Right kidney (tissue), 9 donors: ENCODE measurements around the gene UNK.

Experiments
- DNase-seq: peaks from one replicate; pipeline ENCODE4 v3.0.0-alpha.2; 2016
- long read RNA-seq, 8 donors: transcript quantifications; one replicate each; lab custom pipeline, GENCODE V29; 2026

The UNK gene, protein sequence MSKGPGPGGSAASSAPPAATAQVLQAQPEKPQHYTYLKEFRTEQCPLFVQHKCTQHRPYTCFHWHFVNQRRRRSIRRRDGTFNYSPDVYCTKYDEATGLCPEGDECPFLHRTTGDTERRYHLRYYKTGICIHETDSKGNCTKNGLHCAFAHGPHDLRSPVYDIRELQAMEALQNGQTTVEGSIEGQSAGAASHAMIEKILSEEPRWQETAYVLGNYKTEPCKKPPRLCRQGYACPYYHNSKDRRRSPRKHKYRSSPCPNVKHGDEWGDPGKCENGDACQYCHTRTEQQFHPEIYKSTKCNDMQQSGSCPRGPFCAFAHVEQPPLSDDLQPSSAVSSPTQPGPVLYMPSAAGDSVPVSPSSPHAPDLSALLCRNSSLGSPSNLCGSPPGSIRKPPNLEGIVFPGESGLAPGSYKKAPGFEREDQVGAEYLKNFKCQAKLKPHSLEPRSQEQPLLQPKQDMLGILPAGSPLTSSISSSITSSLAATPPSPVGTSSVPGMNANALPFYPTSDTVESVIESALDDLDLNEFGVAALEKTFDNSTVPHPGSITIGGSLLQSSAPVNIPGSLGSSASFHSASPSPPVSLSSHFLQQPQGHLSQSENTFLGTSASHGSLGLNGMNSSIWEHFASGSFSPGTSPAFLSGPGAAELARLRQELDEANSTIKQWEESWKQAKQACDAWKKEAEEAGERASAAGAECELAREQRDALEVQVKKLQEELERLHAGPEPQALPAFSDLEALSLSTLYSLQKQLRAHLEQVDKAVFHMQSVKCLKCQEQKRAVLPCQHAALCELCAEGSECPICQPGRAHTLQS
- long read RNA-seq, donor 1, partial matches to known transcripts = 6 of 9 reads
- long read RNA-seq, donor 1, other reads (novel, unspliced or antisense) = 0 of 9 reads
- long read RNA-seq, donor 2, partial matches to known transcripts = 0 of 4 reads
- long read RNA-seq, donor 2, other reads (novel, unspliced or antisense) = 0 of 4 reads
- long read RNA-seq, donor 3, partial matches to known transcripts = 13 of 13 reads
- long read RNA-seq, donor 3, other reads (novel, unspliced or antisense) = 0 of 13 reads
- long read RNA-seq, donor 4, partial matches to known transcripts = 0 of 2 reads
- long read RNA-seq, donor 4, other reads (novel, unspliced or antisense) = 0 of 2 reads
- long read RNA-seq, donor 5, partial matches to known transcripts = 0 of 1 reads
- long read RNA-seq, donor 5, other reads (novel, unspliced or antisense) = 0 of 1 reads
- long read RNA-seq, donor 6, partial matches to known transcripts = 0 of 5 reads
- long read RNA-seq, donor 6, other reads (novel, unspliced or antisense) = 0 of 5 reads
- long read RNA-seq, donor 7 = 0 reads
- long read RNA-seq, donor 8, partial matches to known transcripts = 6 of 42 reads
- long read RNA-seq, donor 8, other reads (novel, unspliced or antisense) = 34 of 42 reads

DNA sequence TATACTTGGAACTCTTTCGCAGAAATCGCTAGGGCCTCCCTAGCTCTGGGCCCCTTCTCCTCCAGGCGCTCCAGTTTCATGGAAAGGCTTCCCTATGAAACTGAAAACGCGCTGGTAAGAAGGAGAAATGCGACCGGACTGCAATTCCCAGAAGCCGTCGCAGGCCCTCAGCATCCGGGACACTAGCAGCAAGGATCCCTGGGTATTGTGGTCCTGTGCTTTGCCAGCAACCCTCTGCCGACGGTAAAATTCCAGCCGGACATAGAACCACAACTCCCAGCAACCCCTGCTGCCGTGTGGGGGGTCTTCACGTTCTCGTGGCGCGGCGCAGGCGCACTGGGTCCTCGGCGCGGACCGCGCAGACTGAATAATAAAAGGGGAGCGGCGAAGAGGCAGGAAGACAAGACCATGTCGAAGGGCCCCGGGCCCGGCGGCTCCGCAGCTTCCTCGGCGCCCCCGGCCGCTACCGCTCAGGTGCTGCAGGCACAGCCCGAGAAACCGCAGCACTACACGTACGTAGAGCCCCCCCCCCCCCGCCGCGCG, at the start of gene UNK:
Gene UNK, plus strand, starts transcription at position 334 of the 543 bp plus-strand sequence. Its CDS starts 75 bp downstream, at position 409.
- peak; percentile 100 for DNase-seq

DNA sequence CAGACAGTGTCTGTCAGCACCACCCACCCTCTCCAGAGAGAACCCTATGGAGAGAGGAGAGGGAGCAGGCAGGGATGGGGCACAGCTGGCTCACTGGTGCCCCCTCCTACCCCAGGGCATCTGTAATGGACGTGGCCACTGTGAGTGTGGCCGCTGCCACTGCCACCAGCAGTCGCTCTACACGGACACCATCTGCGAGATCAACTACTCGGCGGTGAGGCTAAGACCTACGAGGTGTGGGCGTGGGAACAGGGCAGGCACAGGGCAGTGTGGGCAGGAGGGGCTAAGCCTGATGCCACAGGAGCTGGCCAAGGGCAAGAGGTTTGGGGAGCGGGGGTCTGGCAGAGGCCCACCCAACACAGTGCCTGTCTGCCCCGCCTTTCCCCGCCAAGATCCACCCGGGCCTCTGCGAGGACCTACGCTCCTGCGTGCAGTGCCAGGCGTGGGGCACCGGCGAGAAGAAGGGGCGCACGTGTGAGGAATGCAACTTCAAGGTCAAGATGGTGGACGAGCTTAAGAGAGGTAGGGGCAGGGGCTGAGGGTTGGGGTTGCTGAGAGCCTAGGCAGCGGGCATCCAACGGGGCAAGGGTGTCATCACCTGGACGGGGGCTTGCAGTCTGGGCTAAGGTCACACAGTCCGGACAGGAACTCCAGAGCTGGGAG, 48.3 kb upstream of the UNK start:
- DNase-seq = no peak

DNA sequence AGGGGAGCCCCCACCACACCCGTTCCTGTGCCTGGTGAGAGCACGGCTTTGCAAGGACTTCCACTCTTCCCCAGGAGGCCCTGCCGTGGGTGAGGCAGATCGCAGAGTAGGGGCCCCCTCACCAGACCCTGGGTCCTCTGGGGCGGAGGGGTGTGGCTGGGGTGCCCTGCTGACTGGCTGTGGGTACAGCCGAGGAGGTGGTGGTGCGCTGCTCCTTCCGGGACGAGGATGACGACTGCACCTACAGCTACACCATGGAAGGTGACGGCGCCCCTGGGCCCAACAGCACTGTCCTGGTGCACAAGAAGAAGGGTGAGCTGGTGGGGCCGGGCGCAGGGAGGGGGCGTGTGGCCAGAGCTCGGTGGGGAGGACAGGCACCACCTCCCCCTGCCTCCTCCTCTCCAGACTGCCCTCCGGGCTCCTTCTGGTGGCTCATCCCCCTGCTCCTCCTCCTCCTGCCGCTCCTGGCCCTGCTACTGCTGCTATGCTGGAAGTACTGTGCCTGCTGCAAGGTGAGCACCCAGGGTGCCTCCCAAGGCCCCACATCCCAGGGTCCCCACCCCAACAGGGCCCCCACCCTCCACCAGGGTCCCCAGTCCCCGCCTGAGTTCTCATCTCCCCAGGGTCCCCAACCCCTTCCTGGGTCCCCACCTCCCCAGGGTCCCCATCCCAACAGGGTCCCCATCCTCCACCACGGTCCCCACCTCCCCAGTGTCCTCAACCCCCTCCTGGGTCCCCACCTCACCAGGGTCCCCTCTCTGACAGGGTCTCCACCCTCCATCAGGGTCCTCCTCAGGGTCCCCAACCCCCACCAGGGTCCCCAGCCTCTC, 47.3 kb upstream of the UNK start:
- DNase-seq = no peak

DNA sequence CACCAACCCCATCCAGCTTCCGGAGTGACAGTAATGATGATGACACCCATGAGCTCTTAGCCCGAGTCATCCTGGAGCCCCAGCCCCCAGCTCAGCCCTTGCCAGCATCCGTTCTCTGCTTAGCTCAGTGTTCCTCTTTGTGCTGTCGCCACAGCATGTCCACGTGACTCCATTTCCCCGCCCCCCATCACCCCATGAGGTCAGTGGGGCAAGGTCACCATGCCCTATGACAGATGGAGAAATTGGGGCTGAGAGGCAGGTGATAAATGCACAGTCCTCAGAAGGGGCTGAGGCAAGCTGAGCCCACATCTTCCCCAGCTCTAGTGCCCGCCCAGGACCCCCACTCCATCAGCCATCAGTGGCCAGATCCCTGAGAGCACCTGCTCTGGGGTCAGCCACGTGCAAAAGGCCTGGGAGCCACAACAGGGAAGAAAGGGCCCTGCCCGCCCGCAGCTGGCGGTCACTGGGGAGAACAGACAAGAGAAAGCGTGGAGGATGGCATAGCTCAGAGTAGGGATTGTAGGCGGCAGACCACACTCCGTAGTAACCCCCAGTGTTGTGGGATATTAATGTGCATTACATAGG, 46.3 kb upstream of the UNK start:
- no peak for DNase-seq

DNA sequence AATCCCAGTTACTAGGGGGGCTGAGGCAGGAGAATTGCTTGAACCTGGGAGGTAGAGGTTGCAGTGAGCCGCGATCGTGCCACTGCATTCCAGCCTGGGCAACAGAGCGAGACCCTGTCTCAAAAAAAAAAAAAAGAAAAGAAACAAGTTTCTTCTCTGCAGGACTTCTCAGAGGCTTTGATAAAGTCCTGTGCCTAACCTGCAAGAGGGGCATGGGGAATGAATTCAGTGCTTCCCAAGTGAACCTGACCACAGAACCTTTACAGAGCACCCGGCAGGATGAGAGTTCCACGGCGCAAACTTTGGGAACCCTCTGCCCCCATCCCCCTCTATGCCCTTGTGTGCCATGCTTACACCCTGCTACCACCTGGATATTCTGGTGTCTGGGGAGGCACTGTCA, 45.4 kb upstream of the UNK start:
- no peak for DNase-seq

DNA sequence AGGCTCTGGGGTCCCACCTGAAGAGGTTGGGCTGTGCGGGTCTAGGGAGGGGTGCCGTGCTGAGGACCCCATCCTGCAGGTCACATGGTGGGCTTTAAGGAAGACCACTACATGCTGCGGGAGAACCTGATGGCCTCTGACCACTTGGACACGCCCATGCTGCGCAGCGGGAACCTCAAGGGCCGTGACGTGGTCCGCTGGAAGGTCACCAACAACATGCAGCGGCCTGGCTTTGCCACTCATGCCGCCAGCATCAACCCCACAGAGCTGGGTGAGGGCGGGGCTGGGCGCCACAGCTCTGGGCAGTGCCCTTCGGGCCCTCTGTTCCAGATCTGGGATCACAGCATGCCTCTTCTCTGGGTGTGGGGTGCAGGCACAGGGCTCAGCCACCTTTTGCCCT, 44.8 kb upstream of the UNK start:
- no peak for DNase-seq

DNA sequence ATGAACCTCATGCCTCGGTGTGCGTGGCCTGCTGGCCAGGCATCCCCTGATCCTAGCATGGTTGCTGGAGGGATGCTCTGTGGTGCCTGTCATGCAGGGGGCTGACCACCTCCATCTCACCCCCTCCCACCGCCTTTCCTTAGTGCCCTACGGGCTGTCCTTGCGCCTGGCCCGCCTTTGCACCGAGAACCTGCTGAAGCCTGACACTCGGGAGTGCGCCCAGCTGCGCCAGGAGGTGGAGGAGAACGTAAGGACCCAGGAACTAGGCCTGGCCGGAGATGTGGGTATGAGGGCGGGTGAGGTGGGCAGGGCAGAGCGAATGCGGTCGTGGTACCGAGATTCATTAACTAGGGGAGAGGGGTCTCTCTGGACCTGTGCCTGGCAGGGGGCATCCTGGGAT, 44.4 kb upstream of the UNK start:
- DNase-seq = no peak

DNA sequence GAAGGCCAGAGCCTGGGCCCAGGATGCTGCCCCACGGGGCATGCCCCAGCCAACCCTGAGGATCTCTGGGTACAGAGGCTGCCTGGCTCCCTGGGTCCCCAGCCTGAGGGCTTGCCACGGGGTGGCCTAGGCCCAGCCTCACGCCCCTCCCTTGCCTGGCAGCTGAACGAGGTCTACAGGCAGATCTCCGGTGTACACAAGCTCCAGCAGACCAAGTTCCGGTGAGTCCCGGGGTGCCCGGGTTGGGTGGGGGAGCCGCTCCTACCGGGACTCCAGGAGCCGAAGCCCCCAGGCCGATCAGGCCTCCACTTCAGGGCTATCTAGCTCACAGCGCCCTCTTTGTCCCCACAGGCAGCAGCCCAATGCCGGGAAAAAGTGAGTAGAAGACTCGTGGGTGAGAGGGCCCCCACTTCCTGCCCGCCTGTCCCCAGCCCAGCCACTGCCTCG, 44.0 kb upstream of the UNK start:
- DNase-seq = no peak

DNA sequence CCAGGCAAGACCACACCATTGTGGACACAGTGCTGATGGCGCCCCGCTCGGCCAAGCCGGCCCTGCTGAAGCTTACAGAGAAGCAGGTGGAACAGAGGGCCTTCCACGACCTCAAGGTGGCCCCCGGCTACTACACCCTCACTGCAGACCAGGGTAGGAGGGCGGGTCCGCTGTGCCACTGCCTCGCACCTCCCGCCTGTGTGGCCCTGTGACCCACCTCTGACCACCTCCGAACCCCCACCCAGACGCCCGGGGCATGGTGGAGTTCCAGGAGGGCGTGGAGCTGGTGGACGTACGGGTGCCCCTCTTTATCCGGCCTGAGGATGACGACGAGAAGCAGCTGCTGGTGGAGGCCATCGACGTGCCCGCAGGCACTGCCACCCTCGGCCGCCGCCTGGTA, 42.3 kb upstream of the UNK start:
- DNase-seq = no peak

DNA sequence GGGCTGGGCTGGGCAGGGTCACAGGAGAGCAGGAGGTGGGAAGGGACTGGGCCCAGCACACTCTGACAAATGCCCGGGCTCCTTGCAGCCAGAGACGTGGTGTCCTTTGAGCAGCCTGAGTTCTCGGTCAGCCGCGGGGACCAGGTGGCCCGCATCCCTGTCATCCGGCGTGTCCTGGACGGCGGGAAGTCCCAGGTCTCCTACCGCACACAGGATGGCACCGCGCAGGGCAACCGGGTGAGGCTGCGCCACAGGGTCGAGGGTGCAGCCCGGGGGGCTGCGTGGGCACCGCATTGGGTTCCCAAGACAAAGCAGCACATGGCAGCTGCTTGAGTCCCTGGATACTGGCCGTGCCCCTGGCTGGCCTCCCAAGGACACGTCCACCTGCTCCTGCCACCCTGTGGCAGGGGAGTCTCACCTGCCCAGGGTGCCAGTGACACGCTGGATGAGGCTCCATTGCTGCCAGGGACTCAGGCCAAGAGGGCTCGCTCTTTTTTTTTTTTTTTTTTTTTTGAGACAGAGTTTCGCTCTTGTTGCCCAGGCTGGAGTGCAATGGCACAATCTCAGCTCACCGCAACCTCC, 40.9 kb upstream of the UNK start:
- no peak for DNase-seq

DNA sequence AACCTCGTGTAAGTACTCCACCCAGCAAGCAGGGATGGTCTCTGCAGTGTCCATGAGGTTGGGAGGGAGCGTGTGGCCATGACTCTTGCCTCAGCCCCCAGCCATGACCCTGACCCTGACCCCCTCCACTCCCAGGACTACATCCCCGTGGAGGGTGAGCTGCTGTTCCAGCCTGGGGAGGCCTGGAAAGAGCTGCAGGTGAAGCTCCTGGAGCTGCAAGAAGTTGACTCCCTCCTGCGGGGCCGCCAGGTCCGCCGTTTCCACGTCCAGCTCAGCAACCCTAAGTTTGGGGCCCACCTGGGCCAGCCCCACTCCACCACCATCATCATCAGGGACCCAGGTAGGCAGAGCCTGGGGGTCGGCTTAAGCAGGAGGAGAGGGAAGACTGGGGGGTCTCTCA, 35.9 kb upstream of the UNK start:
- no peak for DNase-seq

DNA sequence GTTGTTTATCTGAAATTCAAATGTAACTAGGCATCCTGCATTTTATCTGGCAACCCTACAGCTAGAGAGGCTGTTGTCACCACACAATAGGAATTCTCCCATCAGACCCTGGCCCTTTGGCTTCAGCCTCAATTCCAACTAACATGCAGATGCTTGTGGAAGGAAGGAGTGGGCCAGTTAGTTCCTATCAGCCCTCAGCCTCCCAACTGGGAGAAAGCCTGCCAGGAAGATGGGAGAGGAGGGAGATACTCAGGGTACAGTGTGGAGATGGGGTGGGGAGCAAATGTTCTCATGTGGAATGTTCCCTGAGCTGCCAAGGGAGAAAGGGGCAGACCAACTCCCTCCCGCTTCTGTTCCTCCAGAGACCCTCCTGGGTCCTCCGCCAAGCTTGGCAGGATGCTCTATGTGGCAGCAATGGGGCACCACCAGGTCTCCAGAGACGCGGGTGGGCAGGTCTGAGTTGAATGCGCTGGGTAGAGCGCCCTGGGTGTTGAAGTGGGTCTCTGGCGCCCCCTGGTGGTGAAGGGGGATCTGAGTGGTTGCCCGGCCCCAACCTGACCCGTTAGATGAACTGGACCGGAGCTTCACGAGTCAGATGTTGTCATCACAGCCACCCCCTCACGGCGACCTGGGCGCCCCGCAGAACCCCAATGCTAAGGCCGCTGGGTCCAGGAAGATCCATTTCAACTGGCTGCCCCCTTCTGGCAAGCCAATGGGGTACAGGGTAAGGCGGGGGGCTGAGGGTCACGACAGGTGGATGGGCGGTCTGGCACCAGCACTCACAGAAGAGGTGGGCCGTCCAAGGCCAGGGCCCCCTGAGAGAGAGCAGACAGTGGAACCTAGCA, 34.8 kb upstream of the UNK start:
- peak; percentile 62 for DNase-seq

DNA sequence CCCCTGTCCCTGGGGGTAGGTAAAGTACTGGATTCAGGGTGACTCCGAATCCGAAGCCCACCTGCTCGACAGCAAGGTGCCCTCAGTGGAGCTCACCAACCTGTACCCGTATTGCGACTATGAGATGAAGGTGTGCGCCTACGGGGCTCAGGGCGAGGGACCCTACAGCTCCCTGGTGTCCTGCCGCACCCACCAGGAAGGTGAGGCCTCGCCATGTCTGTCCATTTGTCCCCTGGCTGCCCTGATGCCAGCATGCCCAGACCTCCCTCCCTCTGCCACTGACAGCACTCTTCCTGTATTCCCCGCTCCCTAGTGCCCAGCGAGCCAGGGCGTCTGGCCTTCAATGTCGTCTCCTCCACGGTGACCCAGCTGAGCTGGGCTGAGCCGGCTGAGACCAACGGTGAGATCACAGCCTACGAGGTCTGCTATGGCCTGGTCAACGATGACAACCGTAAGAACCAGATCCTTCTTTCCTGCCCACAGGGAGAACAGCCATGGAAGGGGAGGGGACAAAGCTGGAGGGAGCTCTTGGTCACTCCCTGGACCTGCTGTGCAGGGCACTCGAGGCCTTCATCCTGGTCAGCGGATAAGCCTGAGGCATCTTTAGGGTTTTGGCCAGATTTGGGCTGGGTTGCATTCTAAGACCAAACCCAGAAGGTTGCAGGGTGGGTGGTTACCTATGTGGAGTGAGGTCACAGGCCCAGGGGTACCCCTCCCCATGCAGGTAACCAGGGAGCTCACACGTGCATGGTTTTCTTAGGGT, 33.8 kb upstream of the UNK start:
- no peak for DNase-seq

DNA sequence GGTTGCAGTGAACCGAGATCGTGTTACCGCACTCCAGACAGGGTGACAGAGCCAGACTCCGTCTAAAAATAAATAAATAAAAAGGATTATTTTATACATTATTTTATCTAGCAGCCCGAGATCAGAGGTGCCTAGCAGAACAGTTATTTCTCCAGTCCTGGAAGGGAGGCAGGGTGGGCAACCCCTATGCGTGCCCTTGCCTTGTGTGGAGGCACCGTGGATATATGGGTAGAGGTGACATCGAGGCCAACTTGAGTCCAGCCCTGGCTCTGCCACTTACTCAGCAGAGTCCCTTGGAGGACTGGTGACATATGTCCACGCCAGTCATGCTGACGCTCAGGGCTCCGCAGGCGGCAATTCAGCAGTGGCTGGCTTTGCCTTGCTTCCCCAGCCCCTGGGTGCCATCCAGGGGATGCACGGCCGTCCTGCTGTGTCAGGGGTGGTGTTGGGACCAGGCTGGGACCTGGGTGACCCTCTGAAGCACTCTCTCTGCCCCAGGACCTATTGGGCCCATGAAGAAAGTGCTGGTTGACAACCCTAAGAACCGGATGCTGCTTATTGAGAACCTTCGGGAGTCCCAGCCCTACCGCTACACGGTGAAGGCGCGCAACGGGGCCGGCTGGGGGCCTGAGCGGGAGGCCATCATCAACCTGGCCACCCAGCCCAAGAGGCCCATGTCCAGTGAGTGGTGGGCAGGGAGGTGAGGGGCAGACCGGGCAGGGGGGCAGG, 32.8 kb upstream of the UNK start:
- DNase-seq = no peak

DNA sequence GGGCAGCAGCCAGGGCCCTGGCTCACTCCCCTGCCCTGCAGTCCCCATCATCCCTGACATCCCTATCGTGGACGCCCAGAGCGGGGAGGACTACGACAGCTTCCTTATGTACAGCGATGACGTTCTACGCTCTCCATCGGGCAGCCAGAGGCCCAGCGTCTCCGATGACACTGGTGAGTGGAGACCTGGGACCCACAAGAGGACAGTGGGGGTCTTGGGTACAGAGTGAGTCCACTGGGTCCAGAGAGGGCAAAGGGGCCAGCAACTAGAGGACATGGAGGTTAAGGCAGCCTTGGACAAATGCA, 32.2 kb upstream of the UNK start:
- no peak for DNase-seq

DNA sequence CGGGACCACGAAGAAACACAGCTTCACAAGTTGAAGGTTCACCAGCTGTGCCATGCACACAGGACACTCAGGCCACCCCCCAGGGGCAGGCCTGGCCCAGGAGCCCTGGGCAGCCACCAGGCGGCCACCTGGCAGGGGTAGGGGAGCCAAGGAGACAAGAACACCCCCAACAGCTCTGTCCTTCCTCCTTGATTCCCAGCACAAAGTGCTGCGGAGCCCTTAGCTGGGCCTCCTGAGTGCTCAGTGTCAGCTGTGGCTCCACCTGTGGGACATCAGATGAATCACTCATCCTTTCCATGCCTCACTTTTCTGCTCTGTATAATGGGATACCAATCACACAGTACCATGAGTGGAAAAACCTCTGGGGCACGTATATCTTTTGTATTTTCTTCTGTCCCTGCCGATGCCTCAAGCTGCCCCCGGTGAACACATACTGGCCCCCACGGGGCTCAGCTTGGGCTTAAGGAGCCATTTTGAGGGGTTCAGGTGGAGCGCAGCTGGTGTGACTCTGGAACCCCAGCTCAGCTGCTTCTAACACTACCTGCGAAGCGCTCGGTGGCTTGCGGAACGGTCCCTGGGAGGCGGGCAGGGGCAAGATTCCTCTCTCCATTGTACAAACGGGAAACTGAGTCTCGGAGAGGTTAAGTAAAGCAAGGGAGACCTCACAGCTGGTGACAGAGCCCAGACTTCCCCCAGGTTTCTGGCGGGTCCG, 31.6 kb upstream of the UNK start:
- DNase-seq = no peak
